Smooth muscle cell (in vitro differentiated cells): ENCODE measurements around the gene ICAM5. TPM values are rescaled to one million over a fixed set of nuclear protein-coding genes. Genes with fewer than 3 reads are reported as not detected.

ENCODE experiments used
- DNase-seq: peaks from one replicate; lab custom pipeline; 2025; ENCODE audit not compliant: unreplicated experiment; lab: John Stamatoyannopoulos, UW
- H2AFZ ChIP-seq: fragments of 200-600 bp; sonication (generic); 2 replicates; pipeline ENCODE4 v1.6.0; 2016; ENCODE audit warnings: antibody characterized with exemption, low read depth, mild to moderate bottlenecking
- H3F3A ChIP-seq: fragments of 200-600 bp; sonication (generic); 2 replicates; pipeline ENCODE4 v1.6.0; 2017; ENCODE audit warnings: antibody characterized with exemption, low read depth
- H3K27ac ChIP-seq: fragments of 200-600 bp; sonication (generic); 2 replicates; pipeline ENCODE4 v1.5.1; 2016; ENCODE audit warnings: low read depth, mild to moderate bottlenecking
- H3K27me3 ChIP-seq: fragments of 200-600 bp; sonication (generic); 2 replicates; pipeline ENCODE4 v1.6.1; 2016; ENCODE audit warnings: low read depth, mild to moderate bottlenecking
- H3K36me3 ChIP-seq: fragments of 200-600 bp; sonication (generic); 2 replicates; pipeline ENCODE4 v1.5.1; 2016; ENCODE audit warnings: low read depth
- H3K4me1 ChIP-seq: fragments of 200-600 bp; sonication (generic); 2 replicates; pipeline ENCODE4 v1.5.1; 2016; ENCODE audit warnings: low read depth
- H3K4me2 ChIP-seq: fragments of 200-600 bp; sonication (generic); 2 replicates; pipeline ENCODE4 v1.6.0; 2016; ENCODE audit warnings: mild to moderate bottlenecking
- H3K4me3 ChIP-seq: fragments of 200-600 bp; sonication (generic); 2 replicates; pipeline ENCODE4 v1.5.1; 2016; ENCODE audit warnings: mild to moderate bottlenecking
- H3K79me2 ChIP-seq: fragments of 200-600 bp; sonication (generic); 2 replicates; pipeline ENCODE4 v1.6.0; 2016; ENCODE audit warnings: low read depth, mild to moderate bottlenecking
- H3K9ac ChIP-seq: fragments of 200-600 bp; sonication (generic); 2 replicates; pipeline ENCODE4 v1.6.0; 2016; ENCODE audit warnings: low read depth
- H3K9me3 ChIP-seq: fragments of 200-600 bp; sonication (generic); replicated peaks from 2 replicates; pipeline ENCODE4 v1.5.1; 2016; ENCODE audit warnings: low read depth
- H4K20me1 ChIP-seq: fragments of 200-600 bp; sonication (generic); 2 replicates; pipeline ENCODE4 v1.6.0; 2016; ENCODE audit warnings: low read depth
- WGBS: methylation state at CpG from one replicate; pipeline ENCODE4 v1.1.7; 2016; ENCODE audit warnings: low lambda C conversion rate; 5-methylcytosine and 5-hydroxymethylcytosine counted together
- polyA plus RNA-seq: library from polyadenylated mRNA; unstranded; fragments of >200 nt; fragmentation: Nextera tagmentation; extraction: Ambion mirVana; gene quantifications from 2 replicates; pipeline ENCODE4 v1.2.1, GENCODE V29; 2016
- total RNA-seq: library from RNA; depleted of rRNA; stranded (reverse); fragments of >200 nt; gene quantifications from 2 replicates; pipeline ENCODE4 v1.2.3, GENCODE V29; 2014
- TF ChIP-seq, protein P1 (sequence below): fragments of 200-600 bp; sonication (generic); IDR thresholded peaks from 2 replicates; pipeline ENCODE4 v1.5.1; 2017; ENCODE audit warnings: borderline replicate concordance, mild to moderate bottlenecking, antibody characterized with exemption; ENCODE audit not compliant: insufficient read depth, poor library complexity, severe bottlenecking

Gene ICAM5
- total and polyA plus RNA-seq, 2 experiments from 2014 or later, result 4.0 to 4.4 TPM

- 95% methylated on average over 18 of the region's 18 CpGs for WGBS
- H2AFZ ChIP-seq, result no peak overlapping the region
- no peaks in the 10 kb centered on the region for H3K79me2 ChIP-seq
- no peak overlapping the region for H3K27ac ChIP-seq
- no peaks in the 10 kb centered on the region for H3K36me3 ChIP-seq
- H3K4me1 ChIP-seq, result no peaks in the 10 kb centered on the region
- H4K20me1 ChIP-seq, result no peaks in the 10 kb centered on the region
- H3K9ac ChIP-seq, result no peak overlapping the region
- TF ChIP-seq, protein P1, sequence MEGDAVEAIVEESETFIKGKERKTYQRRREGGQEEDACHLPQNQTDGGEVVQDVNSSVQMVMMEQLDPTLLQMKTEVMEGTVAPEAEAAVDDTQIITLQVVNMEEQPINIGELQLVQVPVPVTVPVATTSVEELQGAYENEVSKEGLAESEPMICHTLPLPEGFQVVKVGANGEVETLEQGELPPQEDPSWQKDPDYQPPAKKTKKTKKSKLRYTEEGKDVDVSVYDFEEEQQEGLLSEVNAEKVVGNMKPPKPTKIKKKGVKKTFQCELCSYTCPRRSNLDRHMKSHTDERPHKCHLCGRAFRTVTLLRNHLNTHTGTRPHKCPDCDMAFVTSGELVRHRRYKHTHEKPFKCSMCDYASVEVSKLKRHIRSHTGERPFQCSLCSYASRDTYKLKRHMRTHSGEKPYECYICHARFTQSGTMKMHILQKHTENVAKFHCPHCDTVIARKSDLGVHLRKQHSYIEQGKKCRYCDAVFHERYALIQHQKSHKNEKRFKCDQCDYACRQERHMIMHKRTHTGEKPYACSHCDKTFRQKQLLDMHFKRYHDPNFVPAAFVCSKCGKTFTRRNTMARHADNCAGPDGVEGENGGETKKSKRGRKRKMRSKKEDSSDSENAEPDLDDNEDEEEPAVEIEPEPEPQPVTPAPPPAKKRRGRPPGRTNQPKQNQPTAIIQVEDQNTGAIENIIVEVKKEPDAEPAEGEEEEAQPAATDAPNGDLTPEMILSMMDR, result no peak
- no peak overlapping the region for H3K4me2 ChIP-seq
- H3F3A ChIP-seq, result no peaks in the 10 kb centered on the region
- H3K27me3 ChIP-seq, result no peaks in the 10 kb centered on the region
- no peak overlapping the region for H3K4me3 ChIP-seq
- no peaks in the 10 kb centered on the region for H3K9me3 ChIP-seq
- no peak for DNase-seq
These were observed 31.6 kb upstream of the ICAM5 start for GRCh38 chr19:10258080-10258710.

- H3K36me3 ChIP-seq, result no peaks in the 10 kb centered on the region
- H3K4me1 ChIP-seq, result no peaks in the 10 kb centered on the region
- H3K9ac ChIP-seq, result no peak overlapping the region
- peak; percentile 29 for DNase-seq
- H4K20me1 ChIP-seq, result no peaks in the 10 kb centered on the region
- 64% methylated on average over 22 of the region's 32 CpGs for WGBS
- H3K79me2 ChIP-seq, result no peaks in the 10 kb centered on the region
- no peaks in the 10 kb centered on the region for H3K9me3 ChIP-seq
- no peak overlapping the region for H2AFZ ChIP-seq
- H3K4me2 ChIP-seq, result no peak overlapping the region
- no peak overlapping the region for H3K27ac ChIP-seq
- H3F3A ChIP-seq, result no peaks in the 10 kb centered on the region
- H3K4me3 ChIP-seq, result no peak overlapping the region
- TF ChIP-seq, protein P1, result peak; percentile 61
- no peaks in the 10 kb centered on the region for H3K27me3 ChIP-seq
These were observed 30.4 kb upstream of the ICAM5 start for GRCh38 chr19:10259162-10259905.

DNA sequence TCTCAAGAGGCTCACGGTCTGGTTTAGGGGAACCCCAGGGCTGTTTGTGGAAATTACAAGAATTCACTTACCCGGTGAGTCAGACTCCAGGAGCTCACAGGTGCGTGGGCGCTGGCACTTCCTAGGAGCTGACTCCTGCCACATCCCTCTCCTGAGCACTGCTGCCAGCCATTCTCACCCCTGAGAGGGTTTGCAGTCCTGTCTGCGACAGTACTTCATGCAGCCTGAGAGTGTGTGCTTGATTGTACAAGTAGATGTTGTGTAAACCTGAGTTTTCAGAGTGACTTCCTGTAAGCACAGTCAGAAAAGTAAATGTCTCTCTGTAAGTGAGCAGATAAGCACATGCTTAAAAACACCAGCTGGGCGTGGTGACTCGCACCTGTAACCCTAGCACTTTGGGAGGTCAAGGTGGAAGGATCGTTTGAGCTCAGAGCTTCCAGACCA lies 29.6 kb upstream of the ICAM5 start:
- Histone ChIP-seq H3K9ac (no peak overlapping the region), H2AFZ (no peak overlapping the region), H3F3A (no peaks in the 10 kb centered on the region), H3K27ac (no peak overlapping the region), H3K4me1 (no peaks in the 10 kb centered on the region), H3K4me2 (no peak overlapping the region), H4K20me1 (no peaks in the 10 kb centered on the region), H3K9me3 (no peaks in the 10 kb centered on the region), H3K4me3 (no peak overlapping the region), H3K79me2 (no peaks in the 10 kb centered on the region), H3K36me3 (no peaks in the 10 kb centered on the region), H3K27me3 (no peaks in the 10 kb centered on the region)
- no peak for DNase-seq
- TF ChIP-seq, protein P1, result no peak
- WGBS, result 86% methylated on average over 8 of the region's 8 CpGs
